Nephron progenitor cell (in vitro differentiated cells): Measurements from ENCODE around the gene TTI1.

Experiments
- DNase-seq: peaks from one replicate; pipeline ENCODE4 v3.0.0; 2021
- H3K27ac Mint-ChIP-seq: 2 replicates; pipeline ENCODE4 v1.8.0; 2021; ENCODE audit warnings: mild to moderate bottlenecking, moderate library complexity, mixed read lengths
- H3K27me3 Mint-ChIP-seq: 2 replicates; pipeline ENCODE4 v1.8.0; 2021; ENCODE audit warnings: mild to moderate bottlenecking, low read depth, mixed read lengths; ENCODE audit not compliant: poor library complexity
- H3K36me3 Mint-ChIP-seq: 2 replicates; pipeline ENCODE4 v1.8.0; 2021; ENCODE audit warnings: low read depth, mixed read lengths
- H3K4me1 Mint-ChIP-seq: 2 replicates; pipeline ENCODE4 v1.8.0; 2021; ENCODE audit warnings: mixed read lengths
- H3K4me3 Mint-ChIP-seq: 2 replicates; pipeline ENCODE4 v1.8.0; 2021; ENCODE audit warnings: mild to moderate bottlenecking, moderate library complexity, mixed read lengths
- H3K9me3 Mint-ChIP-seq: 2 replicates; pipeline ENCODE4 v1.8.0; 2021; ENCODE audit warnings: mild to moderate bottlenecking, moderate library complexity, mixed read lengths
- CTCF ChIP-seq: fragments of 200-600 bp; sonication (generic); IDR thresholded peaks from 2 replicates; pipeline ENCODE4 v1.5.0; 2021; ENCODE audit warnings: antibody characterized with exemption

Gene TTI1

DNA sequence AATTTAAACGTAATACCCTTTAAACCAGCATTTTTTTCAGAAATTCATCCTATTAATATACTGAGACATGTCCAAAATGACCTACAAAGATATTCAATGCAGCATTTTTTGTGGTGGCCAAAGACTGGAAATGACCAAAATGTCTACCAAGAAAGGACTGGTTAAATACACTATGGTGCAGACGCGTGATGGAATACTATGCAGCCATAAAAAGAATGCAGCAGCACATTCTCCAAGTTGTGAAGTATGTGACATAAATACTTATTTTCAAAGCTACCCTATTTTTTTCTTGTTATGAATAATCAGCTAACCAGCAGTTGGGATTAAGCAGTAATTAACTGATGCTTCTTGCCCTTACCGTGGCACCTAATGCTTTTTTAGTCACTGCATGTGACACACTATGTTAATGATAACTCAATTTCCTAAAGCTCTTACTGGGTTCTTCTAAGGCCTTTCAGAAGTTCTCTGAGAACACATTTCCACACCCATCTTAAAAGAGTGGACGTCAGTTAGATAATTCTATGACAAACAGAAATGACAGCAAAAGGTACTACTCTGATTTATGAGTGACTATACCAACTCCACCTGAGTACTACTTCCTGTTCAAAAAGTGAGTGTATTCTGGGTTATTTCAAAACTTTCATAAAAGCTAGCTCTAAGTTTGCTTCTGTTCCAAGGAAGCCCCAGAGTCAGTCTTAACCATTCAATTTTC lies 24.9 kb downstream of the TTI1 start:
- H3K9me3 Mint-ChIP-seq = no peaks in the 10 kb centered on the region
- no peaks in the 10 kb centered on the region for H3K4me1 Mint-ChIP-seq
- H3K4me3 Mint-ChIP-seq = no peak overlapping the region
- H3K36me3 Mint-ChIP-seq = peaks cover 67% of the 10 kb centered on the region
- DNase-seq = no peak
- H3K27ac Mint-ChIP-seq = no peak overlapping the region
- TF ChIP-seq CTCF = no peak
- H3K27me3 Mint-ChIP-seq = no peaks in the 10 kb centered on the region

DNA sequence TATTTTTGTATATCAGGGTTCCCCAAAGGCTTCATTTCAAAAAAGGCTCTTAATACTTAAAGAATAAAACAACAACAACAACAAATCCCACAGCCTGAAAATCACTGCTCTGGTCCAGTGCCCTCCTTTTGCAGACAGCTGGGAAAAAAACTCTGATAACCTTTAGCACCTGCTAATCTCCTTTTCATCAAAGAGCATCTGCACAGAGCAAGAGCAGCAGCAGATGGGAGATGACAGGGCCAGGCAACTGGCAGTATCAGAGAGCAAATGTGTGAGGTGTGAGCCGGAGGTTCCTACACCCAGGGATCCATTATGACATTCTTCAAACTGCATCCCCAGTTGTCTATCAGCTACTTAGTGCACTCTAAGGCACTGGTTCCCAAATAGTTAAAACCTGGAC lies 25.7 kb downstream of the TTI1 start:
- DNase-seq = no peak
- TF ChIP-seq CTCF = no peak
- Mint-ChIP-seq H3K27ac (no peak overlapping the region), H3K4me1 (no peaks in the 10 kb centered on the region), H3K27me3 (no peaks in the 10 kb centered on the region), H3K4me3 (no peak overlapping the region), H3K9me3 (no peaks in the 10 kb centered on the region), H3K36me3 (peaks cover 61% of the 10 kb centered on the region)

DNA sequence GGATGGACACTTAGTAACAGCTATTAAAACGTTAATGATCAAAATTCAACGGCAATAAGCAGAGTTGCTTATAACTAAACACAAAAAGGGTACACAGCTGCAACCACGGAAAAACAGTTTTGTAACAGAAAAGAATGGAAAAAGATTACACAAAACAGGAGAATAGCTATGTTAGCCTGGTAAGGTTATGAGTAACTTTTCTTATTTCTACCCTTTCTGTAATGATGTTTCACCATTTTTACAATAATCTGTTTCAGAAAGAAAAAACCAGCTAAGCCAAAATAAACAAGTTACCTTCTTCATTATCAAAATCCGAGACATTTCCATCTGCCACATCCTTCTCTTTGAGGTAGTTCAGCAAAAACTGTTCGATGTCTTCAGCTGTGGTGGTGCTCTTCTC lies 27.4 kb downstream of the TTI1 start:
- Mint-ChIP-seq H3K27ac (no peak overlapping the region), H3K4me3 (no peak overlapping the region), H3K27me3 (no peaks in the 10 kb centered on the region), H3K9me3 (no peaks in the 10 kb centered on the region), H3K36me3 (peaks cover 57% of the 10 kb centered on the region), H3K4me1 (no peaks in the 10 kb centered on the region)
- no peak for TF ChIP-seq CTCF
- DNase-seq = no peak

DNA sequence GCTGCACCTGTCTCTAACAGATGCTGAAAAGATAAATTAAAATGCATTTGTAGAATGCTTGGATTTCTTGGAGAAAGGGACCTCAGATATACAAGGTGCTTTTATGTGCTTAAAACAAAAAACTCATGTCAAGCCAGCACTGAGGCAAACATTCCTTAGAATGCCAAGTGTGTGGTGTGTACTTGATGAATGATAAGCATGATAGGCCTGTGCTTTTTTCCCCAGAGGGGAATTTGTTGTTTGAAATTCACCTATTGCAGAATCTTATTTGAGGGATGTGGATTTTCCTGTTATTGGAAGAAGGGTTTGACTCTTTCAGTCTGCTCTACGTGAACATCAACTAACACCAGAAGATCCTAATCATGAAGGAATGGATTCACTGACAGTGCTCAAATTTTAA lies 28.8 kb downstream of the TTI1 start:
- no peak overlapping the region for H3K27ac Mint-ChIP-seq
- no peaks in the 10 kb centered on the region for H3K9me3 Mint-ChIP-seq
- H3K4me3 Mint-ChIP-seq = no peak overlapping the region
- peaks cover 60% of the 10 kb centered on the region for H3K36me3 Mint-ChIP-seq
- TF ChIP-seq CTCF = no peak
- no peak for DNase-seq
- H3K27me3 Mint-ChIP-seq = no peaks in the 10 kb centered on the region
- no peaks in the 10 kb centered on the region for H3K4me1 Mint-ChIP-seq

- DNase-seq = no peak
- Mint-ChIP-seq H3K27me3 (no peaks in the 10 kb centered on the region), H3K36me3 (peaks cover 56% of the 10 kb centered on the region), H3K27ac (no peak overlapping the region), H3K4me1 (no peaks in the 10 kb centered on the region), H3K4me3 (no peak overlapping the region), H3K9me3 (no peaks in the 10 kb centered on the region)
- TF ChIP-seq CTCF = no peak
Measured at GRCh38 chr20:38002422-38002821, 30.8 kb downstream of the TTI1 start.

DNA sequence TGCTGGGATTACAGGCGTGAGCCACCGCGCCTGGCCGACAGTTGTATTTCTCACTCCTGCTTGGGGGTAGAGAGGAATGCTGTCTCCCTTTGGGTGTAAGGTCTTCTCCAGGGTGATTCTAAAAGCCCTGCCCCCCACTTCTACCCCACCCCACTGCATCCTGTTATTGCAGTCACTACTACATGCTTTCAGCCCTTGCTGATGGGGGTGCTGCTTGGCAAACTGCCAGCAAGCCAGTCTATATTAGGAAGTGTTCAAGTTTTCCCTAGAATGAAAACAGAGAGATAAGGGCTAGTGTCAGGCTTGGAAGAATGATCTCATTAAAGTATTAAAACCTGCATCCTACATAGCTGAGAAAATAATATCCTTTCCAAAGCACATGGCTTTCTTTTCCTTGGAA lies 31.3 kb downstream of the TTI1 start:
- TF ChIP-seq CTCF = no peak
- H3K9me3 Mint-ChIP-seq = no peaks in the 10 kb centered on the region
- H3K27me3 Mint-ChIP-seq = no peaks in the 10 kb centered on the region
- DNase-seq = no peak
- no peaks in the 10 kb centered on the region for H3K4me1 Mint-ChIP-seq
- no peak overlapping the region for H3K4me3 Mint-ChIP-seq
- peaks cover 60% of the 10 kb centered on the region for H3K36me3 Mint-ChIP-seq
- H3K27ac Mint-ChIP-seq = no peak overlapping the region
